NCI-H2171 (cell line): ENCODE results near the gene TNS1.
"Not testable (repeated sequence)": the region's sequence is repeated elsewhere in the genome, so short reads cannot be mapped to it uniquely, and the experiment has no call there.

ENCODE experiments used
- DNase-seq: peaks from one replicate; lab custom pipeline; 2025; lab: John Stamatoyannopoulos, UW

Gene TNS1

GRCh38 chr2:218029366-218030360, 26.9 kb upstream of the TNS1 start:
- no peak for DNase-seq

- no peak for DNase-seq
Measured at GRCh38 chr2:218028562-218029348, 26.0 kb upstream of the TNS1 start.

DNA sequence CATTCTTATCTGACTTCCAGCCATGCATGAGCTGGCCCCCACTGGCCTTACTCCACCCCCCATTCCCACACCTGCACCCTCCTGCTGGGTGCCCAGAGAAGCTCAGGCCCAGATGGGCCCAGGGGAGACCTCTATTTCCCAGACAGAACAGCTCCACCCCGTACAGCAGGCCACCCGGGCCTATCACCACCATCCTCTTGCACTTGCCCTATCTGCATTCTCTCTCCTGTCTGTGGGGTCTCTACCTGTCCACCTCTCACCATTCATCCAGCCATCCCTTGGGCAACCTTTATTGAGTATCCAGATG, 25.3 kb upstream of the TNS1 start:
- no peak for DNase-seq

- DNase-seq, result no peak
Measured at GRCh38 chr2:218027426-218028188, 24.8 kb upstream of the TNS1 start.

- no peak for DNase-seq
Measured at GRCh38 chr2:218026676-218027425, 24.1 kb upstream of the TNS1 start.

DNA sequence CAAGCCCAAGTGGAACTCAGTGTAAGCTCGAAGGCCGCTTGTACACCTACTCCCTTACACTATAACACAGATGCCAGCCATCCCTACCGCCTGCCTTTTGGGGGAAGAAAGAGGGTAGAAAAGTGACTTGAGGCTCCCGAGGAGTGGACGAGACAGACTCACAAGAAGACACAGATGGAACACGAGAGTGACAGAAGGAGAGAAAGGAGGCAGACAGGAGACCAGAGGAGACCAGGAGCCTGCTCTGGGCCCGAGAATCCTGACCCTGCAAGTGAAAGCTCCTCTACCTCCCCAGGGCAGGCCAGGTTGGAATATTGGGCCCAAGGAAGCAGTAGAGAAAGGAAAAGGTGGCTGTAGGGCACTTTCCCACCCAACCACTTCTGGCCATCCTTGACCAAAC, 23.4 kb upstream of the TNS1 start:
- no peak for DNase-seq

DNA sequence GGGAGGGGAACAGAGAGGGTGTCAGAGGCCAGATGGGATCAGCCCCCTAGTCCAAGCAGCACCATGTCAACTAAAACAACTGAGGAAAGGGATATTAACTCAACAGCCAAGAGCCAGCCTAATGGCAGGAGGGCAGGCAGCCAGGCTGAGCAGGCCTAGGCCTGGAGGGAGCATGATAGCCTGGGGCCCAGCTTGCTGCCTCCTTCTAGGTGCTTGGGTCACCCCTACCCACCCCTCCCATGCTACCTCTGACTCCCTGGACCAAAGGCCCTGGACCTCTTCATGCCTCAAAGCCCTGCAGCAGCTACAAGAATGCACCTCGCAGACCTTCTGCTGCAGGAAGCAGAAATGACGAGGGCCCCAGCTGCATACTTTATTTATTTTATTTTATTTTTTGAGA, 22.1 kb upstream of the TNS1 start:
- no peak for DNase-seq

DNA sequence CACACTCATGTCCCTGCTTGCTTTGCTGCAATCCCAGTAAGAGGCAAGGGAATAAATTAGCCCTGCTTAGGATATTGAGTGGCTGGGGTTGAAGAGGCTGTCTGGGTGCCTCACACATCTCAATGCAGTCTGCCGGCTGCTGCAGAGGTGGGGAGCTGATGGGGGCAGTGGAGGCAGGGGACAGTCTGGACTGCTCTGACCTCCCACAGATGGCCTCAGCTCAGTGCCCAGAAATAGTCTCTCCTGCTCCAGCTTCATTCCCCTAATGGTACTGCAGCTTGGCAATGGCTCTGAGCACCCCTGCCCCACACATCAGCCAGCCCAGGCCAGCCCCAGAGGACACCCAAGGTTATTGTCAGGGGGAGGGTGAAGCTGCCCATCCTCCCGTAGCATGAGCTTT, 21.5 kb upstream of the TNS1 start:
- no peak for DNase-seq

- DNase-seq, result no peak
Measured at GRCh38 chr2:218023636-218024035, 20.8 kb upstream of the TNS1 start.

DNA sequence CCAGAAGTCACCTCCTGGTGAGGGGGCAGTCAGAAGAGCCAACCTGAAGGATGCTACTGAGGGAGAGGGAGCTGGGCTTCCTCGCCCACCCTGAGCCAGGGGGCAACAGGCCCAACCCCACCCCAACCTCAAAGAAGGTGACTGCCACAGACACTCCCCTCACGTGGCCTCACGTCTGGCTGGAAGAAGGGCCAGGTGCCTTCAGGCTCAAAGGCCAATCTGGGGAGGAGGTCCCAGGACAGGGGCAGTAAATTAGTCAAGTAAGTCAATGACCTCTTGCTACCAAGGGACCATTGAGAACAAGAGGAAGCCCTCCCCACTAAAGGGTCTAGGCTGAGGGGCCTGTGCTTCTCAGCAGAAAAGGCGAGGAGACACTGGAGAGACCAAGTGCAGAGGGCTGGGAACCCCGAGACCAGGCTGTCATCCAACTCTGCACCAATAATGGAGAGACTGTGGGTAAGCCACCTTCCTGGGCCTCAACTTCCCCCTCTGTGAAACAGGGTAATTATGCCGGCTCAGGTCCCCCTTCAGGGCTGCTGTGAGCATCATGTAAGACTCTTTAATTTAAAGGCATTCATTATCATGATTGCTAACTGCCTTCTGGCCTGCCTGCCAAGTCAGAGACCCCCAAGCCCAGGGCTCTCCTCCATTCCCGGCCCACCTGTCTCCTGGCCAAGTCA, 20.2 kb upstream of the TNS1 start:
- DNase-seq, result no peak

- no peak for DNase-seq
Measured at GRCh38 chr2:218022131-218022850, 19.5 kb upstream of the TNS1 start.

GRCh38 chr2:218021536-218022071, 18.8 kb upstream of the TNS1 start:
- DNase-seq, result no peak

GRCh38 chr2:218020966-218021535, 18.3 kb upstream of the TNS1 start:
- no peak for DNase-seq

- no peak for DNase-seq
Measured at GRCh38 chr2:218020281-218020680, 17.5 kb upstream of the TNS1 start.

GRCh38 chr2:218019411-218020060, 16.7 kb upstream of the TNS1 start:
- DNase-seq, result no peak

DNA sequence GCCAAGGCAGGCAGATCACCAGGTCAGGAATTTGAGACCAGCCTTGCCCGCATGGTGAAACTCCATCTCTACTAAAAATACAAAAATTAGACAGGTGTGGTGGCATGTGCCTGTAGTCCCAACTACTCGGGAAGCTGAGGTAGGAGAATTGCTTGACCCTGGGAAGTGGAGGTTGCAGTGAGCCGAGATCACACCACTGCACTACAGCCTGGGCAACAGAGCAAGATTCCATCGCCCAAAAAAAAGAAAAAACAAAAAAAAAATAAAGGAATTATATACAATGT, 16.0 kb upstream of the TNS1 start:
- DNase-seq, result not testable (repeated sequence)

- DNase-seq, result no peak
Measured at GRCh38 chr2:218017211-218018053, 14.6 kb upstream of the TNS1 start.

GRCh38 chr2:218016810-218017209, 14.0 kb upstream of the TNS1 start:
- no peak for DNase-seq
